SK-N-SH (cell line): ENCODE data around the gene PHACTR3.

Experiments used
- CTCF ChIP-seq: fragments of 200-600 bp; sonication (generic); IDR thresholded peaks from 2 replicates; pipeline ENCODE4 v1.6.1; 2017; ENCODE audit warnings: antibody characterized with exemption, mild to moderate bottlenecking, moderate library complexity
- FOSL2 ChIP-seq: IDR thresholded peaks from 2 replicates; pipeline ENCODE4 v1.4.0; 2012; ENCODE audit warnings: low read depth, mild to moderate bottlenecking, moderate library complexity, borderline replicate concordance
- FOXM1 ChIP-seq: IDR thresholded peaks from 2 replicates; pipeline ENCODE4 v1.4.0; 2012; ENCODE audit warnings: low read depth, mild to moderate bottlenecking
- GABPA ChIP-seq: IDR thresholded peaks from 2 replicates; pipeline ENCODE4 v1.4.0; 2012; ENCODE audit warnings: low read depth, mild to moderate bottlenecking
- JUND ChIP-seq: IDR thresholded peaks from 2 replicates; pipeline ENCODE4 v1.4.0; 2012
- MAX ChIP-seq: IDR thresholded peaks from 2 replicates; pipeline ENCODE4 v1.4.0; 2012; ENCODE audit warnings: low read depth
- MXI1 ChIP-seq: IDR thresholded peaks from 2 replicates; pipeline ENCODE4 v1.6.1; 2012; ENCODE audit warnings: mild to moderate bottlenecking, low read depth, low read length, improper control_type of control experiment
- NFIC ChIP-seq: IDR thresholded peaks from 2 replicates; pipeline ENCODE4 v1.4.0; 2012; ENCODE audit warnings: borderline replicate concordance
- POLR2AphosphoS5 ChIP-seq: IDR thresholded peaks from 2 replicates; pipeline ENCODE4 v1.6.1; 2012; ENCODE audit warnings: low read depth, low read length
- TCF12 ChIP-seq: IDR thresholded peaks from 2 replicates; pipeline ENCODE4 v1.4.0; 2012
- USF2 ChIP-seq: fragments of 150-350 bp; IDR thresholded peaks from 2 replicates; pipeline ENCODE4 v1.6.1; 2017; ENCODE audit warnings: antibody characterized with exemption, low read length, low read depth, borderline replicate concordance

- TF ChIP-seq POLR2AphosphoS5 (no peak), GABPA (no peak), CTCF (no peak), TCF12 (no peak), MAX (no peak), USF2 (no peak), JUND (no peak), FOXM1 (no peak), NFIC (no peak), FOSL2 (no peak), MXI1 (no peak)
Observed at GRCh38 chr20:59640267-59640666, 35.9 kb downstream of the PHACTR3 start.
